Body of pancreas (tissue), 4 donors: Measurements from ENCODE around the gene SLC12A4.

Experiments
- CTCF ChIP-seq, 7 experiments: fragments of 450-650 bp in 4 of 7; fragments of 200-600 bp in 3 of 7; sonication (generic) in 3 of 7; IDR thresholded peaks; one replicate each; pipeline ENCODE4 v1.5.1; 2016 to 2019; ENCODE audit warnings: antibody characterized with exemption in 7 of 7
- POLR2A ChIP-seq, 3 donors: fragments of 450-650 bp; IDR thresholded peaks; one replicate each; pipeline ENCODE4 v1.6.1; 2016; ENCODE audit warnings: antibody characterized with exemption in 3 of 3, mild to moderate bottlenecking in 2 of 3

- TF ChIP-seq CTCF (IDR thresholded peaks at IDR 0.05) (no peak), POLR2A (IDR thresholded peaks at IDR 0.05) (no peak)
These were observed 8.6 kb upstream of the SLC12A4 start for GRCh38 chr16:67977005-67977404.
